Activated CD4-positive, CD25-positive, alpha-beta regulatory T cell (primary cell): ENCODE measurements around the gene HIP1.
"Not testable (repeated sequence)": the region's sequence is repeated elsewhere in the genome, so short reads cannot be mapped to it uniquely, and the experiment has no call there.

ENCODE experiments used
- DNase-seq, 4 experiments: peaks; one replicate each; lab custom pipeline; 2025; lab: John Stamatoyannopoulos, UW

Gene HIP1

GRCh38 chr7:75521727-75522126, 217.0 kb downstream of the HIP1 start:
- DNase-seq = not testable (repeated sequence)

DNA sequence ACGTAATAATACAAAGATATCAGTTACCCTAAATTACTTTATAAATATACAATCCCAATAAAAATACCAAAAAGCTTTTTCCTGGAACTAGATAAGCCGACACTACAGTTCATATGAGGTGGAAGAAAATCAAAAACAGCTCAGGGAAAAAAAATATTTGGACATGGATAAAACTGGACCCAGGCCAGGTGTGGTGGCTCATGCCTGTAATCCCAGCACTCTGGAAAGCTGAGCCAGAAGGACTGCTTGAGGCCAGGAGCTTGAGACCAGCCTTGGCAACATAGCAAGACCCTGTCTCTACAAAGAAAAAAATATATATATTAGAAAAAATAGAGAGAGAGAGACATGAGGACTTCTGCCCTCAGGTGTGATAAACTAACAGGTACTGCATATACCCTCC, 219.9 kb downstream of the HIP1 start:
- not testable (repeated sequence) for DNase-seq

DNA sequence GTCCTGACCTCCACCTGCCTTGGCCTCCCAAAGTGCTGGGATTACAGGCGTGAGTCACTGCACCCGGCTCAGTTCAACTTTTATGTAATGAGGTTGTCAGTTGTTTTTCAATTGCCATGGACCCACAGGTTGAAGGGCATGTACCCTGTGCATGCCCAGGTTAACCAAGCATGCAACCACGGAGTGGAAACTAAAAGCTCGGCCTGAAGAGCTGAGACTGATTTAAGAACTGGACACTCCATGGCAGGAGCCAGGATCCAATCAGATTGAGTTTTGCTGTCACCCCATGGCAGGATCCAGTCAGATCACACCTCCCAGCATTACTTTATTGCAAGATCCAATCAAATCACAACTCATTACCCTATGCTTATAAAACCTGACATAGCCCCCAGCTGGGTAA, 229.7 kb downstream of the HIP1 start:
- DNase-seq = not testable (repeated sequence)

DNA sequence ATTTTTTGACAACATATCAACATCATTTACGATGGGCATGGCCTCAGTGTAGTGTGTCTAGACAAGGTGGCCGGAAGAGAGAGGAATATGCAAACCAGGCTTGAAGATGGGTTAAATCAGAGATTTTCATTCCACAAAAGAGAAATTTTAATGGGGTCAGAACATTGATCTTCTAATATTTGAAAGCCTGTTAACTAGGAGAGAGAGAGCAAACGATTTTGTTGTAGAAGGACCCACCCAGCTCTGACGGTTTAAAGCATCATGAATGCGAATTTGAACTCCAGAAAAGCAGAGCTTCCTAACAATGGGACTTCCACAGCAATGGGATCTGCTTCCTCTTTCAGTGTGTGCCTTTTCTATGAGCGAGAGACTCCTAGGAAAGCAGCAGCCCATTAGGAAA, 246.7 kb downstream of the HIP1 start, which contains the start of gene SPDYE5:
Gene SPDYE5, plus strand, starts transcription at position 301 of the 400 bp plus-strand sequence. CDS start 1,728 bp downstream, outside the sequence.
- not testable (repeated sequence) for DNase-seq

GRCh38 chr7:75485979-75486643, 252.6 kb downstream of the HIP1 start, which contains the start of gene POM121C:
Gene POM121C (minus strand): TSS chr7:75486299. CDS start chr7:75441496, 44,803 bp downstream.
- DNase-seq = peak; percentile 67 to 76 (median 74)

GRCh38 chr7:75485355-75485978, 253.3 kb downstream of the HIP1 start:
- not testable (repeated sequence) for DNase-seq
